Spinal cord (tissue), 10 donors: ENCODE data around the gene FCHSD2. TPM values are rescaled to one million over a fixed set of nuclear protein-coding genes. Genes with fewer than 3 reads are reported as not detected.

Experiments
- DNase-seq, 6 donors: peaks; one replicate each; pipeline versions ENCODE4 v3.0.0 to v3.0.0-alpha.2; 2013 to 2015; ENCODE audit warnings: low spot score in 6 of 6, low read depth in 4 of 6
- H3K27ac ChIP-seq: one replicate; pipeline ENCODE4 v1.5.1; 2013; ENCODE audit warnings: low read depth, low read length, control low read depth
- H3K27me3 ChIP-seq: one replicate; pipeline ENCODE4 v1.6.1; 2013; ENCODE audit warnings: low read length; ENCODE audit not compliant: control insufficient read depth, insufficient read depth
- H3K36me3 ChIP-seq: one replicate; pipeline ENCODE4 v1.6.1; 2013; ENCODE audit warnings: low read length; ENCODE audit not compliant: control insufficient read depth, insufficient read depth
- H3K4me1 ChIP-seq: one replicate; pipeline ENCODE4 v1.6.1; 2013; ENCODE audit warnings: low read length; ENCODE audit not compliant: control insufficient read depth, insufficient read depth
- H3K4me3 ChIP-seq: one replicate; pipeline ENCODE4 v1.5.1; 2013; ENCODE audit warnings: low read depth, low read length, control low read depth
- H3K9me3 ChIP-seq: one replicate; pipeline ENCODE4 v1.6.1; 2013; ENCODE audit warnings: low read length; ENCODE audit not compliant: control insufficient read depth, insufficient read depth
- WGBS: methylation state at CpG from one replicate; pipeline ENCODE4 v1.1.5; 2013; ENCODE audit warnings: missing lambda C conversion rate; ENCODE audit not compliant: insufficient coverage; 5-methylcytosine and 5-hydroxymethylcytosine counted together
- polyA plus RNA-seq, 2 donors: library from polyadenylated mRNA; unstranded; fragments of 120-200 nt; gene quantifications; one replicate each; pipeline ENCODE4 v1.2.1, GENCODE V29; 2013; ENCODE audit not compliant: insufficient read length in 2 of 2
- total RNA-seq, 2 donors: library from RNA; depleted of rRNA in 1 of 2; stranded (reverse); fragments of 120-200 nt in 1 of 2; fragments of >200 nt in 1 of 2; gene quantifications; one replicate each; pipeline versions ENCODE4 v1.2.3 to v1.2.4, GENCODE V29; 2013 to 2014
- donor health status: healthy.

FCHSD2 gene
- total and polyA plus RNA-seq, 4 donors, result 43.4 to 82.0 (median 58.8) TPM

DNA sequence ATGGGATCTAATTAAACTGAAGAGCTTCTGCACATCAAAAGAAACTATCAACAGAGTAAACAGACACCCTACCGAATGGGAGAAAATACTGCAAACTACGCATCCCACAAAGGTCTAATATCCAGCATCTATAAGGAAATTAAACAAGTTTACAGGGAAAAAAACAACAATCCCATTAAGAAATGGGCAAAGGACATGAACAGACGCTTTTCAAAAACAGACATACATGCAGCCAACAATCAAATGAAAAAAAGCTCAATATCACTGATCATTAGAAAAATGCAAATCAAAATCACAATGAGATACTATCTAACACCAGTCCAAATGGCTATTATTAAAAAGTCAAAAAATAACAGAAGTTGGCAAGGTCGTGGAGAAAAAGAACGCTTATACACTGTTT lies 117.5 kb downstream of the FCHSD2 start:
- no peak overlapping the region for H3K27ac ChIP-seq
- 100% methylated on average over 2 of the region's 5 CpGs for WGBS
- H3K4me1 ChIP-seq, result no peaks in the 10 kb centered on the region
- H3K36me3 ChIP-seq, result peaks cover 2% of the 10 kb centered on the region
- H3K27me3 ChIP-seq, result no peaks in the 10 kb centered on the region
- peaks cover 12% of the 10 kb centered on the region for H3K9me3 ChIP-seq
- H3K4me3 ChIP-seq, result no peak overlapping the region
- DNase-seq, result no peak

GRCh38 chr11:73019996-73020395 lies 122.1 kb downstream of the FCHSD2 start:
- Histone ChIP-seq H3K4me1 (no peaks in the 10 kb centered on the region), H3K36me3 (no peaks in the 10 kb centered on the region), H3K9me3 (peaks cover 3% of the 10 kb centered on the region), H3K27me3 (no peaks in the 10 kb centered on the region), H3K4me3 (no peak overlapping the region), H3K27ac (no peak overlapping the region)
- DNase-seq, result peak in 4 of 6 donors; percentile 24 to 57 (median 40)
- no CpG with 5 or more reads among the region's 1 CpG for WGBS

DNA sequence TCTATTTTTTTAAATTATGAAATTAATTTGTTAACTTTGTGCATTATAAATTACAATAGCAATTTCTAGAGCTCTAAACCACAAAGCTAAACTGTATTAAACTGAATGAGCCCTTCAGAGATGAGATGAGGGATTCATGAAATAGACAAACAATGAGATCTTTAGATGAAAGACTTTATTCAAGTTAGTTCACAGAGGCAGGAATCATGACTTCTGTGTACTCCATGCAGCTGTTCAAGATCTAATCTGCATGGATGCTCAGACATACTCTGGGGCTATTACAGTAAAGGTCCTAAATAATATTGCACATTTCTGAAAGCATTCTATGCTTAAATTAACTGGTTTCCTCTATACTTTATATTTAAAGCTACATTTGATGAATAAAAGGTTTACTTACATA lies 122.7 kb downstream of the FCHSD2 start:
- DNase-seq, result peak in 3 of 6 donors; percentile 9 to 47 (median 42)
- Histone ChIP-seq H3K4me1 (no peaks in the 10 kb centered on the region), H3K36me3 (no peaks in the 10 kb centered on the region), H3K4me3 (no peak overlapping the region), H3K27me3 (no peaks in the 10 kb centered on the region), H3K9me3 (peaks cover 3% of the 10 kb centered on the region), H3K27ac (no peak overlapping the region)

DNA sequence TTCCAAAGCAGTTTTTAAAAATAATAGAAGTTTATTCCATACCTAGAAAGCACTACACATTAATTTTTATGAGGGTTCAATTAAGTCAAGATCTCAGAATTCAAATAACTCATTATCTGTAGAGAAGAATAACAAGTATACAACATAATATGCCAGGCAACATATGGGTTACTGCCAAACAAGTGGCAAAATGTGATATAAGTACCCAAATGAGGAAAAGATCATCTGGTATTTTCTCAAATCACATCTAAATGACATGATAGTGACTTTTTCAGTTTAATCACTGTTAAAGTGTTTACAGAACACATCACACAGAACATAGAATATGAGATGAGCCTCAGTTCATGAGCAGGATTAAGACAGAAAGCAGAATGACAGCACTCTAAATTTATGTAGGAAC lies 123.3 kb downstream of the FCHSD2 start:
- Histone ChIP-seq H3K4me3 (no peak overlapping the region), H3K36me3 (no peaks in the 10 kb centered on the region), H3K9me3 (peaks cover under 1% of the 10 kb centered on the region), H3K27ac (no peak overlapping the region), H3K4me1 (no peaks in the 10 kb centered on the region), H3K27me3 (no peaks in the 10 kb centered on the region)
- peak in 2 of 6 donors; percentile 36 to 62 for DNase-seq

DNA sequence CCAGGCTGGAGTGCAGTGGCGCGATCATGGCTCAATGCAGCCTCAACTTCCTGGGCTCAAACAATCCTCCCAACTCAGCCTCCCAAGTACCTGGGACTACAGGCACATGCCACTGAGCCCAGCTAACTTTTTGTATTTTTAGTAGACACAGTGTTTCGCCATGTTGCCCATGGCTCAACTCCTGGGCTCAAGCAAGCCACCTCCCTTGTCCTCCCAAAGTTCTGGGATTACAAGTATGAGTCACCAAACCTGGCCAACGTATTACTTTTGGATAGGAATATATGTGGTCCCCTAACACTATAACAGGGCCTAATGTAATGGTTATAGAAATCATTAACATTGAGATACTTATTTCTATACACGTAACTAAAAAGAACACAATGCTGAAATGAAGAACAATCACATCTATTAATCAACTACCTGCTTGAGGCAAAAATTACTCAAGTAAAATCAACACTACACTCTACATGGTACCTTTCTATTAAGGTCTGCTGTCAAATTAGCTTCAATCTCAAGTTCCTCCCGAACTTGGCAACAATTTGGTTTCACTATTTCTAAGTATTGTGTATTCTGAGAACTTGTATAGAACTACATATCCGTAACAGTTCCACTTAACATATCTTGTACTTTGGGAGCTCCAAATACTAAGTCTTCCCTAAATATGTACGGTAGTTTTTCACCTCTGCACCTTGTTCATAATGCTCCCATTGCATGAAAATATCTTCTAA lies 124.9 kb downstream of the FCHSD2 start:
- Histone ChIP-seq H3K4me1 (no peaks in the 10 kb centered on the region), H3K4me3 (no peak overlapping the region), H3K9me3 (no peaks in the 10 kb centered on the region), H3K36me3 (no peaks in the 10 kb centered on the region), H3K27ac (no peak overlapping the region), H3K27me3 (no peaks in the 10 kb centered on the region)
- 93% methylated on average over 4 of the region's 8 CpGs for WGBS
- no peak for DNase-seq

DNA sequence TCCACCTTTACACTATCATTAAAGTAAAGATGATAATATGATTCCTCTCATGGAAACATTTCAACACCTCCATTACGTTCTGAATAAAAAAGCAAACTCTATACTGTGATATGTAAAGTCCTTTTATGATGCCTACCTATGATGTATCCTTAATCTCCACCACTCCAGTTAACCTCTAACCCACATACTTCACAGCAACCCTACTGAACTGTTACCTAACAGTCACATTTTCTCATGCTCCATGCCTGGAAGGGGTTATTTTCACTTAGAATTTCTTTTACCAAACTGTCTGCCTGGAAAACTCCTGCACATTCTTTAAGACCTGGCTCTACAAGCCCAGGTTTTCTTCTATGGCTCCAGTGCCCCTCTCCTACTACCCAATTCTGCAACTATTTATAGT lies 129.1 kb downstream of the FCHSD2 start:
- Histone ChIP-seq H3K36me3 (peaks cover 7% of the 10 kb centered on the region), H3K27ac (no peak overlapping the region), H3K9me3 (peaks cover 6% of the 10 kb centered on the region), H3K27me3 (no peaks in the 10 kb centered on the region), H3K4me3 (no peak overlapping the region), H3K4me1 (no peaks in the 10 kb centered on the region)
- no CpG with 5 or more reads among the region's 1 CpG for WGBS
- no peak for DNase-seq

- Histone ChIP-seq H3K4me3 (no peak overlapping the region), H3K9me3 (peaks cover 6% of the 10 kb centered on the region), H3K36me3 (peaks cover 7% of the 10 kb centered on the region), H3K27me3 (no peaks in the 10 kb centered on the region), H3K27ac (no peak overlapping the region), H3K4me1 (no peaks in the 10 kb centered on the region)
- DNase-seq, result no peak
- WGBS, result no CpG with 5 or more reads among the region's 2 CpGs
Measured at GRCh38 chr11:73012121-73012863, 129.8 kb downstream of the FCHSD2 start.

DNA sequence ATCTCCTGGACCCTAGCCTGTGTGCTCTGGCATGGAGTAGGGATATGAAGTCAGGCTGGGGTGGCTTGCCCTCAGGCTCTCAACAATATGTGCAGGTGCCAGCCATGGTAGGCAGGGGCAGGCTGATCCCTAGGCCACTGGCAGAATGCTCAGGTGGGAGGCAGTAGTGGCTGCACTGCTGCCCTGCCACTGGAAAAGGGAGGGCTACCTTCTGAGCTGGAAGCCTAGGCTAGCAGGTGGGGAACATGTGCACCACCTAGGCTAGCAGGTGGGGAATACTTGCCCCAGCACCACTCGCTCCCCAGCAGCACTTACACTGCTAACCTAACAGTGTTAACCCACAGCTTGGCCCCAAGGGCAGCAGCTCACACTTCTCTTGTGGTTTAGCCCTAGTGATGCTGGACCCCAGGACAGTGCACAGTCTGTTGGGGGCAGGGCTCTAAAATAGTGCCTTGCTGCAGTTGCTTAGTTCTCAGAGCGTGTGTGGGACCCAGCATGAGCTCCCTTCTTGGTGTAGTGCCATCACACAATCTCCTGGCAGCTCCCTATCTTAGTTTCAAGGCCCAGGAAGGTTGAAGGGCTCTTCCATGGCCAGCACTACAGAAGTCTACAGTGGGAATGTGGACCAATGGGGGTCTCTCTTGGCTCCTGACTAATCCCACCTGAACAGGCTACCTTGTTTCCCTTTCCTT lies 130.8 kb downstream of the FCHSD2 start:
- H3K4me3 ChIP-seq, result no peak overlapping the region
- H3K4me1 ChIP-seq, result no peaks in the 10 kb centered on the region
- no peak overlapping the region for H3K27ac ChIP-seq
- DNase-seq, result no peak
- WGBS, result 85% methylated on average over 2 of the region's 2 CpGs
- H3K27me3 ChIP-seq, result no peaks in the 10 kb centered on the region
- H3K9me3 ChIP-seq, result peaks cover 6% of the 10 kb centered on the region
- peaks cover 7% of the 10 kb centered on the region for H3K36me3 ChIP-seq

- no peak for DNase-seq
- Histone ChIP-seq H3K9me3 (peaks cover 6% of the 10 kb centered on the region), H3K27ac (no peak overlapping the region), H3K36me3 (peaks cover 7% of the 10 kb centered on the region), H3K4me1 (no peaks in the 10 kb centered on the region), H3K27me3 (no peaks in the 10 kb centered on the region), H3K4me3 (no peak overlapping the region)
Measured at GRCh38 chr11:73009972-73010371, 132.1 kb downstream of the FCHSD2 start.
